Parathyroid adenoma (tissue), 2 donors: ENCODE results near the gene RPP21.

Experiments used
- H2AFZ ChIP-seq: fragments of 300-600 bp; sonication (generic); one replicate; pipeline ENCODE4 v1.7.0; 2017; ENCODE audit warnings: antibody characterized with exemption, mild to moderate bottlenecking
- H3K27ac ChIP-seq: fragments of 300-600 bp; sonication (generic); one replicate; pipeline ENCODE4 v1.7.0; 2017
- H3K27me3 ChIP-seq: fragments of 300-600 bp; sonication (generic); one replicate; pipeline ENCODE4 v1.7.0; 2017; ENCODE audit warnings: low read length; ENCODE audit not compliant: control insufficient read depth, insufficient read depth
- H3K36me3 ChIP-seq: fragments of 300-600 bp; sonication (generic); one replicate; pipeline ENCODE4 v1.7.0; 2017; ENCODE audit warnings: low read length; ENCODE audit not compliant: control insufficient read depth, insufficient read depth
- H3K4me1 ChIP-seq: fragments of 300-600 bp; sonication (generic); one replicate; pipeline ENCODE4 v1.7.0; 2017; ENCODE audit warnings: control low read depth
- H3K4me2 ChIP-seq: fragments of 300-600 bp; sonication (generic); one replicate; pipeline ENCODE4 v1.7.0; 2017; ENCODE audit warnings: low read length
- H3K4me3 ChIP-seq: fragments of 300-600 bp; sonication (generic); one replicate; pipeline ENCODE4 v1.7.0; 2017; ENCODE audit warnings: low read depth, low read length
- H3K79me2 ChIP-seq: fragments of 300-600 bp; sonication (generic); one replicate; pipeline ENCODE4 v1.7.0; 2017; ENCODE audit warnings: control low read depth
- H3K9ac ChIP-seq: fragments of 300-600 bp; sonication (generic); one replicate; pipeline ENCODE4 v1.7.0; 2017; ENCODE audit warnings: mild to moderate bottlenecking
- H3K9me3 ChIP-seq: fragments of 300-600 bp; sonication (generic); one replicate; pipeline ENCODE4 v1.7.0; 2017; ENCODE audit warnings: low read length; ENCODE audit not compliant: control insufficient read depth
- CTCF ChIP-seq: fragments of 300-600 bp; sonication (generic); IDR thresholded peaks from one replicate; pipeline ENCODE4 v1.7.0; 2017; ENCODE audit warnings: antibody characterized with exemption, mild to moderate bottlenecking
- donor health status: primary hyperparathyroidism.

RPP21 gene

GRCh38 chr6:30344868-30345671 lies at the start of gene RPP21:
Gene RPP21, plus strand, starts transcription at chr6:30345156. Its CDS starts 16 bp downstream, at chr6:30345172.
- Histone ChIP-seq H3K27ac (peak within 1 kb of the TSS; percentile 90), H2AFZ (peak within 1 kb of the TSS; percentile 98), H3K4me1 (peaks cover 8% of the 10 kb centered on the region), H3K4me2 (peak within 1 kb of the TSS; percentile 94), H3K4me3 (peak within 1 kb of the TSS; percentile 92), H3K36me3 (no peaks in the 10 kb centered on the region), H3K79me2 (no peaks in the 10 kb centered on the region), H3K9me3 (no peaks in the 10 kb centered on the region), H3K9ac (no peak within 1 kb of the TSS), H3K27me3 (no peaks in the 10 kb centered on the region)
- TF ChIP-seq CTCF = no peak

GRCh38 chr6:30295837-30296236 lies 49.1 kb upstream of the RPP21 start:
- Histone ChIP-seq H3K27me3 (no peaks in the 10 kb centered on the region), H3K27ac (no peak overlapping the region), H3K36me3 (no peaks in the 10 kb centered on the region), H2AFZ (no peak overlapping the region), H3K4me1 (no peaks in the 10 kb centered on the region), H3K9me3 (no peaks in the 10 kb centered on the region), H3K4me2 (no peak overlapping the region), H3K4me3 (no peak overlapping the region), H3K9ac (no peak overlapping the region), H3K79me2 (no peaks in the 10 kb centered on the region)
- no peak for TF ChIP-seq CTCF

GRCh38 chr6:30304002-30304401 lies 41.0 kb upstream of the RPP21 start:
- H3K79me2 ChIP-seq = peaks cover 25% of the 10 kb centered on the region
- H3K4me1 ChIP-seq = no peaks in the 10 kb centered on the region
- no peaks in the 10 kb centered on the region for H3K36me3 ChIP-seq
- H3K27me3 ChIP-seq = no peaks in the 10 kb centered on the region
- no peak overlapping the region for H3K4me3 ChIP-seq
- no peak overlapping the region for H3K4me2 ChIP-seq
- no peak for TF ChIP-seq CTCF
- H3K9ac ChIP-seq = no peak overlapping the region
- no peak overlapping the region for H3K27ac ChIP-seq
- H3K9me3 ChIP-seq = no peaks in the 10 kb centered on the region
- no peak overlapping the region for H2AFZ ChIP-seq

GRCh38 chr6:30311101-30311500 lies 33.9 kb upstream of the RPP21 start:
- H3K36me3 ChIP-seq = no peaks in the 10 kb centered on the region
- H3K9me3 ChIP-seq = no peaks in the 10 kb centered on the region
- peaks cover 5% of the 10 kb centered on the region for H3K4me1 ChIP-seq
- no peak overlapping the region for H3K4me3 ChIP-seq
- no peak overlapping the region for H3K4me2 ChIP-seq
- no peak overlapping the region for H2AFZ ChIP-seq
- H3K9ac ChIP-seq = no peak overlapping the region
- H3K27me3 ChIP-seq = no peaks in the 10 kb centered on the region
- no peak for TF ChIP-seq CTCF
- H3K27ac ChIP-seq = no peak overlapping the region
- H3K79me2 ChIP-seq = peaks cover 73% of the 10 kb centered on the region

GRCh38 chr6:30311671-30312070 lies 33.3 kb upstream of the RPP21 start:
- TF ChIP-seq CTCF = no peak
- H3K79me2 ChIP-seq = peaks cover 67% of the 10 kb centered on the region
- H3K27ac ChIP-seq = no peak overlapping the region
- H3K4me2 ChIP-seq = no peak overlapping the region
- no peak overlapping the region for H3K9ac ChIP-seq
- peaks cover 5% of the 10 kb centered on the region for H3K4me1 ChIP-seq
- no peaks in the 10 kb centered on the region for H3K27me3 ChIP-seq
- no peak overlapping the region for H2AFZ ChIP-seq
- no peaks in the 10 kb centered on the region for H3K36me3 ChIP-seq
- H3K9me3 ChIP-seq = no peaks in the 10 kb centered on the region
- no peak overlapping the region for H3K4me3 ChIP-seq
